GM10266 (cell line): ENCODE data around the gene NOS1AP.

Experiments used
- DNase-seq: peaks from one replicate; pipeline ENCODE4 v3.0.0; 2012; ENCODE audit errors: extremely low spot score
- CTCF ChIP-seq: IDR thresholded peaks from 2 replicates; pipeline ENCODE4 v1.5.1; 2012; ENCODE audit warnings: mild to moderate bottlenecking, low read depth; ENCODE audit not compliant: control insufficient read depth, insufficient read depth; ENCODE audit errors: missing control alignments

The NOS1AP gene

GRCh38 chr1:162357681-162358266, 288.3 kb downstream of the NOS1AP start:
- DNase-seq: peak; percentile 53

GRCh38 chr1:162358928-162359327, 289.4 kb downstream of the NOS1AP start:
- TF ChIP-seq CTCF: no peak
- no peak for DNase-seq

More at GRCh38 chr1:162357681-162358266, 288.3 kb downstream of the NOS1AP start:
- TF ChIP-seq CTCF: peak; percentile 47

GRCh38 chr1:162359523-162360236, 290.2 kb downstream of the NOS1AP start:
- DNase-seq: no peak
- no peak for TF ChIP-seq CTCF

GRCh38 chr1:162360237-162360873, 290.9 kb downstream of the NOS1AP start:
- no peak for TF ChIP-seq CTCF
- no peak for DNase-seq

GRCh38 chr1:162360874-162361260, 291.4 kb downstream of the NOS1AP start:
- no peak for DNase-seq
- no peak for TF ChIP-seq CTCF

- DNase-seq: no peak
- TF ChIP-seq CTCF: no peak
These were observed 291.9 kb downstream of the NOS1AP start for GRCh38 chr1:162361349-162361748.

GRCh38 chr1:162363823-162364222, 294.3 kb downstream of the NOS1AP start:
- TF ChIP-seq CTCF: no peak
- DNase-seq: no peak
